Muscle of arm (tissue), 14 donors: ENCODE results near the gene MVP. TPM values are rescaled to one million over a fixed set of nuclear protein-coding genes. Genes with fewer than 3 reads are reported as not detected.
"Not testable (repeated sequence)": the region's sequence is repeated elsewhere in the genome, so short reads cannot be mapped to it uniquely, and the experiment has no call there.

Experiments used
- DNase-seq: peaks from one replicate; pipeline ENCODE4 v3.0.0-alpha.2; 2013
- long read RNA-seq, 11 donors: transcript quantifications; one replicate each; lab custom pipeline, GENCODE V29; 2026
- polyA plus RNA-seq, 12 donors: library from polyadenylated mRNA; unstranded; fragments of 120-200 nt; gene quantifications; one replicate each; pipeline ENCODE4 v1.2.1, GENCODE V29; 2013; ENCODE audit not compliant: insufficient read length in 12 of 12

Gene MVP
- polyA plus RNA-seq = 100 to 1,000 TPM in 1 of 12 donors, 10 to 100 TPM in 10, not detected in 1; 11.5 to 112 (median 18.7) TPM
- long read RNA-seq, donor 1, transcript MVP-201 (15 exons, 2,870 nt) = major isoform, 7 of 49 reads
- long read RNA-seq, donor 1, partial matches to known transcripts = 37 of 49 reads
- long read RNA-seq, donor 1, other reads (novel, unspliced or antisense) = 0 of 49 reads
- long read RNA-seq, donor 2 = 0 reads
- long read RNA-seq, donor 3, partial matches to known transcripts = 7 of 7 reads
- long read RNA-seq, donor 3, other reads (novel, unspliced or antisense) = 0 of 7 reads
- long read RNA-seq, donor 4 = 0 reads
- long read RNA-seq, donor 5, partial matches to known transcripts = 0 of 1 reads
- long read RNA-seq, donor 5, other reads (novel, unspliced or antisense) = 0 of 1 reads
- long read RNA-seq, donor 6, partial matches to known transcripts = 0 of 4 reads
- long read RNA-seq, donor 6, other reads (novel, unspliced or antisense) = 0 of 4 reads
- long read RNA-seq, donor 7, partial matches to known transcripts = 0 of 1 reads
- long read RNA-seq, donor 7, other reads (novel, unspliced or antisense) = 0 of 1 reads
- long read RNA-seq, donor 8 = 0 reads
- long read RNA-seq, donor 9, partial matches to known transcripts = 51 of 51 reads
- long read RNA-seq, donor 9, other reads (novel, unspliced or antisense) = 0 of 51 reads
- long read RNA-seq, donor 10, partial matches to known transcripts = 0 of 2 reads
- long read RNA-seq, donor 10, other reads (novel, unspliced or antisense) = 0 of 2 reads
- long read RNA-seq, donor 11, partial matches to known transcripts = 5 of 24 reads
- long read RNA-seq, donor 11, other reads (novel, unspliced or antisense) = 19 of 24 reads

- DNase-seq = no peak
These were observed at the start of gene MVP for GRCh38 chr16:29820271-29820701. TSS of gene MVP (plus strand) at chr16:29820462. CDS start at chr16:29830550, 10,088 bp downstream.

GRCh38 chr16:29772330-29772729 is 47.9 kb upstream of the MVP start:
- not testable (repeated sequence) for DNase-seq

- no peak for DNase-seq
These were observed 45.5 kb upstream of the MVP start for GRCh38 chr16:29774730-29775129.

GRCh38 chr16:29775742-29776408 is 44.4 kb upstream of the MVP start:
- no peak for DNase-seq

- DNase-seq = no peak
These were observed 42.5 kb upstream of the MVP start, which contains the start of gene ZG16 for GRCh38 chr16:29777576-29778350. TSS of gene ZG16 (plus strand) at chr16:29778256. CDS start at chr16:29779267, 1,011 bp downstream.

- DNase-seq = no peak
These were observed 40.8 kb upstream of the MVP start for GRCh38 chr16:29779474-29779873.

- DNase-seq = not testable (repeated sequence)
These were observed 36.9 kb upstream of the MVP start for GRCh38 chr16:29783094-29783953.

- DNase-seq = no peak
These were observed 36.1 kb upstream of the MVP start for GRCh38 chr16:29784157-29784556.

- DNase-seq = peak; percentile 42
These were observed 35.3 kb upstream of the MVP start for GRCh38 chr16:29784901-29785500.

- DNase-seq = not testable (repeated sequence)
These were observed 33.1 kb upstream of the MVP start for GRCh38 chr16:29787155-29787554.

GRCh38 chr16:29789775-29790182 is 30.5 kb upstream of the MVP start:
- DNase-seq = no peak

GRCh38 chr16:29790183-29790948 is 29.9 kb upstream of the MVP start, which contains the start of gene KIF22:
TSS of gene KIF22 (plus strand) at chr16:29790751. CDS start at chr16:29790760, 9 bp downstream.
- peak; percentile 100 for DNase-seq

GRCh38 chr16:29790949-29791844 is 29.1 kb upstream of the MVP start:
- no peak for DNase-seq

- DNase-seq = no peak
These were observed 28.1 kb upstream of the MVP start for GRCh38 chr16:29791845-29792807.

- not testable (repeated sequence) for DNase-seq
These were observed 27.1 kb upstream of the MVP start for GRCh38 chr16:29793153-29793552.

- DNase-seq = no peak
These were observed 26.0 kb upstream of the MVP start for GRCh38 chr16:29794231-29794710.
